AG04449 (cell line): ENCODE results near the gene RNF130.

Source experiments
- CTCF ChIA-PET: fragments of 350-600 bp; formaldehyde crosslinking; extraction: SDS; loops from one replicate; lab custom pipeline; 2021; ENCODE audit warnings: antibody characterized with exemption; lab: Yijun Ruan, JAX
- POLR2A ChIA-PET: fragments of 400-600, 350-600 bp; formaldehyde crosslinking; extraction: SDS; loops from one replicate; lab custom pipeline; 2020; ENCODE audit warnings: antibody characterized with exemption, inconsistent platforms; lab: Yijun Ruan, JAX
- DNase-seq: peaks from one replicate; pipeline ENCODE4 v3.0.0-alpha.2; 2010; ENCODE audit warnings: low read depth, low spot score
- H3K4me3 ChIP-seq: 2 replicates; pipeline ENCODE4 v1.5.1; 2011; ENCODE audit warnings: low read depth, mild to moderate bottlenecking, control low read depth, low read length
- CTCF ChIP-seq: IDR thresholded peaks from one replicate; pipeline ENCODE4 v1.5.1; 2011; ENCODE audit warnings: mild to moderate bottlenecking, moderate library complexity, low read length, control low read depth, inconsistent platforms; ENCODE audit not compliant: insufficient read depth; ENCODE audit errors: missing control alignments

The RNF130 gene

DNA sequence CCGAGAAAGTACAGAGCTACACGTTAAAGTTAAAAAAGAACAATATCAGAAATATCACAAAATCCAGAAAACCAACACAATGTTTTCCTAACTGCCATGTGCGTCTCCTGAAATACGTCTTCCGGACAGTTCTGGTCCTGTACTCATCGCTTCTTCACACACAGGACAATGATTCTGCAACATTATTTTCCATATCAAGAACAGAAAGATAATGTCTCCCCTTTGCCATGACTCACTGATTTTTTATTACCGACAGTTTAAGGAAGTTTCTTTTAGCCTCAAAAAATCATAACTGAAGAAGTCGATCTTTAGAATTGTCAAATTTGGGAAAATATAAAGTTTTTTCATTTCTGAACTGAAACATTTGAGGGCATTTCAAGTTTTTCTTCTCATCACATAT lies 166.4 kb downstream of the RNF130 start:
- no peak overlapping the region for H3K4me3 ChIP-seq
- ChIA-PET CTCF (interaction anchor here (1.2 to 3.1 kb wide), 2 partner anchors 10 to 16 kb away, joined by 3 to 14 read pairs; no protein-coding TSS in a partner anchor), POLR2A (no interaction called here)
- no peak for DNase-seq
- no peak for TF ChIP-seq CTCF
